Hypothalamus (tissue), 51 donors: ENCODE data around the gene PCCA.
"Not testable (repeated sequence)": the region's sequence is repeated elsewhere in the genome, so short reads cannot be mapped to it uniquely, and the experiment has no call there.

Source experiments
- DNase-seq, 51 donors: peaks; one replicate each; lab custom pipeline; 2025; lab: John Stamatoyannopoulos, UW

The PCCA gene

DNA sequence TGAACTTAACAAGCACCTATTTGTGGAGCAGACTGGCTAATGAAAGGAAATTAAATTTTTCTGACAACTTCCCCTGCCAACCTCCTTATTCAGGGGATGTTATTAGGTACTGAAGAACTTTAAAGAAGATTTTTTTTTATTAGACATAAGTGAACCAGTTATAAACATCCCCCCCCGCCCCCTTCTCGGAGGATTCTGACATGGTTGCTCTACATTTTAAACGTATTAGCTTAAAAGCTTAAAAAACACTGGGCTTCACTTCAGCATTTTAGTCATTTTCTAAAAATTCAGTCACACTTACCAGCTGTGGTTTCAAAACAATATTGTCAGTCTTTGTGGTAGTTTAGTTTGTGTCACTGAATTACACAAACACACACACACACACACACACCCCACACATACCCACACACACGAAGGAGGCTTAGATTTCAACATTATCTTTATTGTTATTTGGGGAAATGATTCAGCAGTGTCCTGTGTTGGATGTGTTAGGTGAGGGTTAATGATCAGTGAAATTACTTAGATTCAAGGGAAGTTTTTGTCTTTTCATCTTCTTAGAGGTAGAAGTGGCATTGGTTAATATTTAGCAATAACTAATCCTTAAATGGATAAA lies 145.7 kb downstream of the PCCA start:
- no peak for DNase-seq

DNA sequence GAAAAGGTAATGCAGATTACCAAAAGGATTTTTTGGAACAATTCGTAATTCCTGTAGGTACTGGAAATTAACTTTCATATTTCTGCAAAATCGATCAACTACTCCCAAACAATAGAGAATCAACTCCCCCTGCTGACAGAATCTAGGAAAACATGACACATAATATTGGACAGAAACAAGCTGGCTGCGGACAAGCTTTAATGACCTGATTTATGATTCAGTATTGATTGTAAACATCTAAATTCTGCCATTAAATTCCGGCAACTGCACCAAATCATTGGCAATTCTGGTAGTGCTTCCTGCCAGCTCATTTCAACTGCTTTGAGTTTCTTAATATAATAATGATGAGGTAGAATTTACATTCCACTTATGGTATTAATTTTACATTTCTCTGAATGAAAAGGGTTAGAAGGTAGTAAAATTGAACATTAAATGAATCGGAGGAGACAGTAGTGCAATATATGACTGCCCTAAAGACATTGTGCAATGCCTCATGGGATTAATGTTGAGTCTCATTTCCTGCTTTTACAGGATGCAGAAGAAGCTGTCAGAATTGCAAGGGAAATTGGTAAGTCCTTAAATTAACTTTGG lies 146.5 kb downstream of the PCCA start:
- DNase-seq: peak in 2 of 51 donors; percentile 2 to 14

DNA sequence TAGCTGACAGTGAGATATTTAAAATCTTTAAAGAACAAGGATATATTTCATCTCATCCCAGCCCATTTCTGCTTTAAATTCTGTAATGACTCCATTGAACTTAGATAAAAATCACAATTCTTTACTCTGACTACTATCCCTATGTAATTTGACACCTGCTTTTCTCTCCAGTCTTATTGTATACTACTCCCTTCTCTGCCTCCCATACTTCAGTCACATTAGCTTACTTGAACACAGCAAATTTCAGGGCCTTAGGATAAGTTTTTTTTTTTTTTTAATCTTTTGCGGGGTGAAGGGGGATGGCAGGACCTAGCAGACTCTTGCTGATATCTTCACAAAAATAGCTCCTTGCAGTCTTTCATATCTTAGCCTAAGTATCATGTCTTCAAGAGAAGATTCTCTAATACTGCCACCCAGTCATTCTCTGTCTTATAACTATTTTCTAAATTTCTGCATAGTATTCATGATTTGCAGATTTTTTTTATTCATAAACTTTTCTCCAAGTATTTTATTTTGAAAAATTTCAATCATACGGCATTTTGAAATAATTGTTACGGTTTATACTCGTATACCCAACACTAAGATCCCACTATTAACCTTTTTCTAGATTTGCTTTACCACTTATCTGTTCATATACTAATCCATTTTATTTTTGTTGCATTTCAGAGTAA lies 151.4 kb downstream of the PCCA start:
- no peak for DNase-seq

DNA sequence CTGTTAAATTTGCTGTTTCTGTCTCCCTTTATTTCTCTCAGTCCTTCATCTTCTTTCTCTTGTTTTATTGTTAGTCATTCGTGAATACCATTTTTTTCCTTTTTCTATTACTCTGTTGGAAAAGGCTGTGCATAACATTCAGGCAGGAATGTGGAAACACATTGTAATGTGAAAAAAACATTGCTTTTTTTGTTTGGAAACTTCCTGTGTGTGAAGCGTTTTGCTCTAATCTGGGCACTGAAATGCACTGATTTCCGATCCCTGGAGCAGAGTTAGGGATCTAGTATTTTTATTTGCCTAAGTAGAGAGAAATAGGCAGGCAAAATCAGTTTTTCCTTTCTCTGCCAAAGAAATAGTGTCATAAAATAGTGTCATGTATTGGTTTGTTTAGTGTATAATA lies 155.5 kb downstream of the PCCA start:
- DNase-seq: no peak

DNA sequence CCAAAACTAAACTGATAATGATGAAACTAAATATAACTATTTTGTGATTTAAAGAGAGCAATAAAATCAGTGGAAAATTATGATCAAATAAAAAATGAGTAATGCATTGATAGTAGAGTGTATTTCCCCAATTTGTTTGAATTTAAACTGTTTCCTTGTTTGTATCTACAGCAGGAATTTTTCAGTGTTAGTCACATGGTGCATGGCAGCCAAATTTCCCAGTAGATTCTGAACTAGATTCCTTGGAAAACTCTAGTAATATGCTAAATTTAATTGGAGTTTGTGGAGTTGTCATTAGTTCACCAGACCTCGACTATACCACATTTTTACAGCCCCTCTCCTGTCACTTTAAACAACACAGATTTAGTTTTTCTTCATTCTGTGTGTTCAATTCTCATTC lies 156.2 kb downstream of the PCCA start:
- no peak for DNase-seq

DNA sequence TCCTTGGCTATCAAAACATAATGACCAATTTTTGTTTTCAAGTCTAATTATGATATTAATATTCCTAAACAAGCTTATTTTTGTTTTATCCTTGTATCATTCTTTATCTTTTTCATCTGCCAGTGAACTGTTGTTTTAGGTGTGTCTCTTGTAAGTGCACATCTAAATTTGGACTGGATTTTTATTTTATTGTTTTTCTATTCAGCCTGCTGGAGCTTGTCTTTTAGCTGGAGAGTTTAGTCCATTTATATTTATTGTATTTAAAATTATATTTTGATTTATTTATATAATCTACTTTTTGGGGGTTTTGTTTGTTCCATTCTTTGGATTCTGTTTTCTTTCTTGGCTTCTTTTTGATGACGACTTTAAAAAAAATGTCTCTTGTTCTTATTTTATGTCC lies 159.0 kb downstream of the PCCA start:
- no peak for DNase-seq

DNA sequence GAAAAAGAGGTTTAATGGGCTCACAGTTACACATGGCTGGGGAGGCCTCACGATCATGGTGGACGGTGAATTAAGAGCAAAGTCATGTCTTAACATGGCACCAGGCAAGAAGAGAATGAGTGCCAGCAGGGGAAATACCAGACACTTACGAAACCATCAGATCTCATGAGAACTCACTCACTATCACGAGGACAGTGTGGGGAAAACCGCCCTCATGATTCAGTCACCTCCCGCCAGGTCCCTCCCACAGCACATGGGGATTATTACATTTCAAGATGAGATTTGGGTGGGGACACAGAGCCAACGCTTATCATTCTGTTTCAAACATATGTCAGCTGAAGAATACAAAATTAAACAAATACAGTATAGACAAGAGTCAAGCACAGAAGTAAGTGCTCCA lies 165.1 kb downstream of the PCCA start:
- DNase-seq: no peak

DNA sequence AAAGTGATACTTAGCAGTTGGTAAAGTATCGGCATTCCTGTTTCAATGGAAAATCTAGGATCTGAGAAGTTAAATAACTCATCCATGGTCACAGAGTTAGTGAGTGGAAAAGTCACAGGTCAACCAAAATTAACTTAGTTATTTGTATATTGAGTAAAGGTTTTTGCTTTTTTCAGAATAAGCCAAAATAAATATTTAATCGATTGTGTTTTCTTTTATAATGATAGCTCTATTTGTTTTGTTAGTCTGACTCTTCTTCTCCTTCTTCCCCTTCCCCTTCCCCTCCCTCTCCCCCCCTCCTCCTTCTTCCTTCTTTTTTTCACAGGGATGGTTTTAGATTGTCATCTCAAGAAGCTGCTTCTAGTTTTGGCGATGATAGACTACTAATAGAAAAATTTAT lies 173.5 kb downstream of the PCCA start:
- DNase-seq: no peak

DNA sequence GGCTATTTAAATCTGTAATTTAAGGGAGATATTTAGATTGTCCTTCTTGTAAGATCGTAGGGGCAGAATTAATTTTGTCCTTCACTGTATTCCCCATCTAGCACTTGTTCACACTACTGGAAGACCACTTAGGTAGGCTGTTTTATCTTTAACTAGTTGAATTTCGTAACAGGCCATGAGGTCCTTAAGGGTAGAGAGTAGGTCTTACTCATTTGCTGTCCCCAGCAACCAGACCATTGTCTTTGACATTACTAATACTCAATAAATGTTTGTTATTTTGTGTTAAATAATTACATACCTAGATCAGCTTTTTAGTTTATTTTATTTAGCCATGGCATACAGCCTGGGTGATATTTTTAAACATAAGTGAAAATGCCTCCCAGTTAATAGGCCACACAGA lies 177.1 kb downstream of the PCCA start:
- DNase-seq: no peak

DNA sequence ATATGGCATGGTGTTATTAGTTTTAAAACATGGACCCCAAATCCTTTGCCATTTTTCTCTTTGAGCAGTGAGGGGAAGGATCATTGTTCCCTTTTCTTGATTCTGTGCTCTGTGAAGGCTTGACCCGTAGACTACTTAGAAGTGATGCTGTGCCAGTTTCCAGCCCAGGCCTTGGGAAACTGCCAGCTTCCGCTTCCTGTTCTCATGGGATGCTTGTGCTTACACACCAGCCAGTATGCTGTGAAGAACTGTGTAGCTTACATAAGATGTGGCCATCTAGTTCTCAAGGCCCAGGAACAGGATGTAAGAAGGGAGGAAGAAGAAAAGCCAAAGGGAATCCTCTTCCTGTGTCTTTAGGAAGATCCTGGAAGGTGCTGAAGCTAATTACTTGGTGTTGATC lies 180.9 kb downstream of the PCCA start:
- peak in 41 of 51 donors; percentile 0 to 64 (median 21) for DNase-seq

DNA sequence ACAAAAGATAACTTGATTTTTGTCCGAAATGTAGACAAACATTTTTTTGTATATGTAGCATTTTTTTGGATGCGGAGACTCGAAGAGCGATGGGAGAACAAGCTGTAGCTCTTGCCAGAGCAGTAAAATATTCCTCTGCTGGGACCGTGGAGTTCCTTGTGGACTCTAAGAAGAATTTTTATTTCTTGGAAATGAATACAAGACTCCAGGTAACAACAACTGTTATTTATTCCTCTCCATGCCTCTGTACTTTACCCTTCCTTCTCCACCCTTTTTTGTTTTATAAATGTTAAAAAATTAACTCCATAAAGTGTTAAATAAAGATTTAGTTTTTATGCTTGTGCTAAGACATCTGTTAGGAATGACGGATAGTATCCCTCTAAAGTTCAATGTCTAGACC lies 184.2 kb downstream of the PCCA start:
- DNase-seq: no peak

DNA sequence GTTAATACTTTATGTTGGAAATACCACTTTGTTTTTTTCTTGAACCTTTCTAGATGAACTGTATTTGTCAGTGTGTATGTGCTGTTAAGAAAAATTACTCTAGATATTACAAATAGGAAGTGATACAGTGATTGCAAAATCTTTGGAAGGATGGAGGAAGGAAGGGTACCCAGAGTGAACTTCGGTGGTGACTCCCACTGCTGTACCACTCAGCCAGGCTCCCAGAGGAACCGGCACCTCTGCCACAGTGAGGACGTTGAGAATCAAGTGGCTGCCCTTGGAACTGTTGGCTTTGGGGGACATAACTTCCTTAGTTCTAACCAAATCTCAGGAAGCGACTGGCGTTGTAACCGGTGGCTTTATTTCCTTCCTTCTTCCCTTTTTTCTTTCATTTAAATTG lies 184.7 kb downstream of the PCCA start:
- DNase-seq: no peak

DNA sequence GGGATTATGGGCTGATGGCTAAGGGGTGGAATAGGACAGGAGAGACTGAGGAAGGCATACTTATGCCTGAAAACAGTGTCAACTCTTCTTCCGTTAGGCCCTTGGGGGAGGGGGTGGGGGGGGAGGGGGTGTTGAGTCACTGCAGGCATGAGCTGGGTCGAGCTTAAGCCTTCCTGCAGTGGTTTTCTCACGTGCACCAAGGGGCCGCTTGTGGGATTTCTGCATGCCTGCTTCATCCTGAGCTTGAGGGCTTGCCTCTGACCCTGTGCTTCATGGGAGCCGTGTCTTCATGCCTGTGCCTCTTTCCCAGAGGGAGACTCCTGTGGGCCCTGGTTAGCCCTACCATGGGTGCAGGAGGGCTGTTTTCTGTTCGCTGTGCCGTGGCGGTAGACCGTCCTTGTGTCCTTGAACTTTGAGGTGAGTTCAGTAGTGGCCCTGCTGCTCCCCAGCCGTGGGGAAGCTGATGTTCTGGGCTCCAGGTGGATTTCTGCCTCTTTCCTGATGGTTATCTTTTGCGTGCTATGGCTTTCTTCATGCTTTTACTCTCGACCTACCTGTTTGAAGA lies 186.1 kb downstream of the PCCA start:
- no peak for DNase-seq

DNA sequence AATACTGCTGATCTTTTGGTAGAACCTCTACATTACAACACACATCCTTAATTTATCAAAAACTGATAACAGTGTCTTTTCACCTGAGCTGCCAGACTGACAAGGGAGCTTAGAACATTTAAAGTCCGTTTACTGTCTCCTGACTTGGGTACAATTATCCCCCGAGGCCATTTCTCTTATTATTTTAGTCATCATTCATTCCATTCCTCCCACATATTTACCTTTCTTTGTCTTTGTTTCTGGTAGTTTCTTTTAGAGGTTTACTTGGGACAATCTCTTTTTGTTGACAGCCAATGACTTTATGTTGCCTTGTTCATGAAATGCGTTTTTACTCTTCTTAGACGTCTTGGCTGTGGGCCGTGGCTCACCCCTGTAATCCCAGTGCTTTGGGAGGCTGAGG lies 186.9 kb downstream of the PCCA start:
- DNase-seq: no peak

DNA sequence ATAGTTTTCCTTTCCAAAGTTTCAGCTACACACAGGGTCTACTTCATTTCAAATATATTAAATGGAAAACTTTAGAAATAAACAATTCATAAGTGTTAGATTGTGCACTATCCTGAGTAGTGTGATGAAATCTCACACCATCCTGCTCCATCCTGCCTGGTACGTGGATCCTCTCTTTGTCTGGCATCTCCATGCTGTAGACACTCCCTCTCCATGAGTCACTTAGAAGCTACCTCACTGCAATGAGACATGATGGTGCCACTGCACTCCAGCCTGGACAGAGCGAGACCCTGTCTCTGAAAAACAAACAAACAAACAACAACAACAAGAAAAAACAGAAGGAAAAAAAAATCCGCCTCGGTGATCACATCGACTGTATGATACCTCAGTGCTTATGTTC lies 191.8 kb downstream of the PCCA start:
- no peak for DNase-seq

DNA sequence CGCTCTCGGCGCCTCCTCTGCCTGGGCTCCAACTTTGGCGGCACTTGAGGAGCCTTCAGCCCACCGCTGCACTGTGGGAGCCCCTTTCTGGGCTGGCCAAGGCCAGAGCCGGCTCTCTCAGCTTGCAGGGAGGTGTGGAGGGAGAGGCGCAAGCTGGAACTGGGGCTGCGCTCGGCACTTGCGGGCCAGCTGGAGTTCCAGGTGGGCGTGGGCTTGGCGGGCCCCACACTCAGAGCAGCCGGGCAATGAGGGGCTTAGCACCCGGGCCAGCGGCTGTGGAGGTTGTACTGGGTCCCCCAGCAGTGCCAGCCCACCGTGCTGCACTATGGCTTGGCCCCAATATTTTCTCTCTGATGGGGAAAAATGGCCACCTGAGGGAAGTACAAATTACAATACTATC lies 193.4 kb downstream of the PCCA start:
- not testable (repeated sequence) for DNase-seq

DNA sequence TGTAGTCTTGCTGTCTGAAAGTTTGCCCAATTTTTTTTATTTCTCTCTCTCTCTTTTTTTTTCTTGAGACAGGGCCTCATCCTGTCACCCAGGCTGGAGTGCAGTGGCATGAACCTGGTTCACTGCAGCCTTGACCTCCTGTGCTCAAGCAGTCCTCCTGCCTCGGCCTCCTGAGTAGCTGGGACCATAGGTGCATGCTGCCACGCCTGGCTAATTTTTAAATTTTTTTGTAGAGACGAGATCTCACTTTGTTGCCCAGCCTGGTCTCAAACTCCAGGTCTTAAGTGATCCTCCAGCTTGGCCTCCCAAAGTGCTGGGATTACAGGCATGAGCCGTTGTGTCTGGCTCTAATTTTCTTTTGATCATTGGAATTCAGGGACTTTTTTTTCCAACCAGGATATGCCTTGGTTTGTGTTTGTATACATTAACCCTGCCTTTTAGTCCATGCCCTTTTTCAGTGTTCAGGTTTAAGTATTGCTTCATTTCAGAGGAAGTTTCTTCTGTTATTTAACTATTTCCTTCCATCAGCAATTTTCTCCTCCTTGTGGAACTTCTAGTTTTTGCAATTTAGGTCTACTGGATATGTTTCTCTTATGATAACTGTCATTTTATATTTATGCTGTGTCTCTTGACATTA lies 201.4 kb downstream of the PCCA start:
- no peak for DNase-seq

DNA sequence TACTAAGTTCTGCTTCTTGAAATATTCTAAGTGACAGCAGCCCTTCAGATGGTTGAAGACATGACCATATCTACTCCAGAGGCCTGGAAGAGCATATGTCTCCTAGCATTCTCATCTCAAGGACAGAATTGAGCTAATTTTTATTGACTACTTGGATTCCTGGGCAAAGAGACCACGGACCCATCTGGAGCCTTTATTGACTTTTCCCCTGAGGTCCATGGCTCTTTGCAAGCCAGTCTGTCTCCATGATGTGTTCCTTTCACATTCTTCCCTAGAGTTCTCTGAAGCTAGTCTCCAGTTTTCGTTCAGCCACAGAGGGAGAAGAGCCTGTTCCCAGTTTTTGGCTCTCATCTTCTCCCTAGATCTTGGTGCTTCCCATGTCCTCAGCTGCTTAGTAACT lies 202.7 kb downstream of the PCCA start:
- DNase-seq: no peak

DNA sequence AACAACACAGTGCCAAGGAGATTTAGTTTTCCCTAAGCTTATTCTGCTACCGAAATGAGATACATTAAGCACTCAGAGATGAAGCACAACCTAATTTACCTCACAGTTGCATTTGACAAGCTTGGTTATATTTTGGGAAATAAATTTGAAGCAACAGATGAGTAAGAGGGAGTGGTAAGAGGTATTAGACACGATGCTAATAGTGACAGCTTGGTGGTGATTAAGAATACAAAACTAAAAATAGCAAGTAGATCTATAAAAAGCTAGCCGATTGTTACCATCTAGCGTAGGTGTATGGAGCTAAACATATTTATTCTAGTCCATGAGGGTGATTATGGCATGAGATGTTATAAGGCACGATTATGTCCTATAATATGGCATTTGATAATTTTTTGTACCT lies 208.5 kb downstream of the PCCA start:
- DNase-seq: no peak

DNA sequence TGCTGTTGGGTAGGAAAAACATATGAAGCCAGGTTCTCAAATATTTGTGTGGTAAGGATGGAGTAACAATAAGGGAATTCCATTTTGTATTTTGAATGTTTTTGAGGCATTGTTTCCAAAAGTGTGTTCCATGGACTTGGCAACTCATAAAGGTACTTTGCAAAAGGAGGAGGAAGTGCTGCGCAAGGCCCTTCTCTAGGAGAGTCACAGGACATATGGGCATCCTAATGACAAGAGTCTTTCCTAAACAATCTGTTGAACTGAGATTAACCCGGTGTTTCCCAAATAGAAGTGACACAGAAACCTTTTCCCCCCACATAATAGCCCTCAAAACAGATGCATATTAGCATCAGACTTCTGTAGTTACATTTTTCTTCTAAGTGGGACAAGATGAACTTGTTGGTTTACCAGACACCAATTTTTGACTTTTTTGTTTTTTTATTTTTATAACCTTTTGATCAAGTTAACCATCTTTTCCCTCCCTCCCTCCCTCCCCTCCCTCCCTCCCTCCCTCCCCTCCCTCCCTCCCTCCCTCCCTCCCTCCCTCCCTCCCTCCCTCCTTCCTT lies 209.3 kb downstream of the PCCA start:
- DNase-seq: no peak

DNA sequence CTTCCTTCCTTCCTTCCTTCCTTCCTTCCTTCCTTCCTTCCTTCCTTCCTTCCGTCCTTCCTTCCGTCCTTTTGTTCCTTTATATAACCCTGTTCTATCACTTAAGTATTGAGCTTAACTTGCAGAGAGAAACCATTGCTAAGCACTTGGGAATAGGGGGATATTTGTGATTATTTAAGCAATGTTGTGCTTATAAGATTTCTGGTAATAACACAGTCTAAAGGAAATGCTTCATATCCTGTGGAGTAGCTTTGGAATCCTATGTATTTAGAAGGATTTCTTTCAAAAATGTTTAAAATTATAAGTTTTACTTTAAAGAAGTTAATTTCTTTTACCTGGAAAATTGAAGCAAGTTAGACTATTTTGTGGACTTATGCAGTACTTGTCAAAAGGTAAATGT lies 209.8 kb downstream of the PCCA start:
- DNase-seq: no peak
